ENCODE data around the gene TMEM201.

Gene TMEM201

DNA sequence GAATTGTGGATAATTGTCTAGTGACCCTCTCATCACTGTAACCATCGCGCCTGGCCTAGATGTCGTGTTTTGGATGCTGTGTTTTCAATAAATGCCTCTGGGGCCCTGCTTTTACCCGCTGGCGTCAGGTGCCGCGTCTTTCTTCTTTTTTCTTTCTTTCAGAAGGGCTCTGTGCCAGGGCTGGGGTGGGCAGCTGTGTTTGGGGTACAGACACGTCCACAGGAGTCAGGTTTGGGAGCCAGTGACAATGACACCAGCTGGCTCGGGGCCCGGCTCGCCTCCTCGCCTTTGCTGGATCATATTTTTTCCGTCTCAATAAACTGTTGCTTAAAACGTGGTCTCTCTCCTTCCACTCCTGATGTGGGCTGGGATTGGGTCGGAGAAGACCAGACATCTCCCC lies 16.1 kb downstream of the TMEM201 start:
- Histone ChIP-seq H3K4me3 (ENCODE audit: low read depth in 1 of 2, low read length in 2 of 2) (no peak overlapping the region), H3K9ac (ENCODE audit: low read depth, low read length) (no peak overlapping the region), H3K79me2 (ENCODE audit: insufficient read depth, low read length) (no peaks in the 10 kb centered on the region; the same call in 1 of the 2 replicates), H3K4me1 (ENCODE audit: insufficient read depth, low read length) (no peaks in the 10 kb centered on the region), H3K9me3 (ENCODE audit: insufficient read depth, low read length, severe bottlenecking) (no peaks in the 10 kb centered on the region), H3K36me3 (ENCODE audit: insufficient read depth, low read length) (peaks cover 99% of the 10 kb centered on the region), H4K20me1 (ENCODE audit: insufficient read depth, low read length) (peaks cover 37% of the 10 kb centered on the region), H3K27me3 (ENCODE audit: insufficient read depth, low read length, poor library complexity) (no peaks in the 10 kb centered on the region), H3K27ac (ENCODE audit: low read length) (no peak overlapping the region), H3K4me2 (ENCODE audit: insufficient read depth, low read length) (no peak overlapping the region), H2AFZ (ENCODE audit: low read depth, low read length) (no peak overlapping the region)
- no peak for ATAC-seq (ENCODE audit: insufficient read depth, low read depth)
- no peak for TF ChIP-seq EZH2 (IDR thresholded peaks at IDR 0.05; ENCODE audit: borderline replicate concordance, low read depth, low read length, severe bottlenecking)
- DNase-seq: no peak

- no peaks in the 10 kb centered on the region; the same call in 1 of the 2 replicates for H3K79me2 ChIP-seq (ENCODE audit: insufficient read depth, low read length)
- no peak overlapping the region for H3K9ac ChIP-seq (ENCODE audit: low read depth, low read length)
- no peak for TF ChIP-seq EZH2 (IDR thresholded peaks at IDR 0.05; ENCODE audit: borderline replicate concordance, low read depth, low read length, severe bottlenecking)
- TF ChIP-seq, protein P1, sequence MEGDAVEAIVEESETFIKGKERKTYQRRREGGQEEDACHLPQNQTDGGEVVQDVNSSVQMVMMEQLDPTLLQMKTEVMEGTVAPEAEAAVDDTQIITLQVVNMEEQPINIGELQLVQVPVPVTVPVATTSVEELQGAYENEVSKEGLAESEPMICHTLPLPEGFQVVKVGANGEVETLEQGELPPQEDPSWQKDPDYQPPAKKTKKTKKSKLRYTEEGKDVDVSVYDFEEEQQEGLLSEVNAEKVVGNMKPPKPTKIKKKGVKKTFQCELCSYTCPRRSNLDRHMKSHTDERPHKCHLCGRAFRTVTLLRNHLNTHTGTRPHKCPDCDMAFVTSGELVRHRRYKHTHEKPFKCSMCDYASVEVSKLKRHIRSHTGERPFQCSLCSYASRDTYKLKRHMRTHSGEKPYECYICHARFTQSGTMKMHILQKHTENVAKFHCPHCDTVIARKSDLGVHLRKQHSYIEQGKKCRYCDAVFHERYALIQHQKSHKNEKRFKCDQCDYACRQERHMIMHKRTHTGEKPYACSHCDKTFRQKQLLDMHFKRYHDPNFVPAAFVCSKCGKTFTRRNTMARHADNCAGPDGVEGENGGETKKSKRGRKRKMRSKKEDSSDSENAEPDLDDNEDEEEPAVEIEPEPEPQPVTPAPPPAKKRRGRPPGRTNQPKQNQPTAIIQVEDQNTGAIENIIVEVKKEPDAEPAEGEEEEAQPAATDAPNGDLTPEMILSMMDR (IDR thresholded peaks at IDR 0.05; ENCODE audit: borderline replicate concordance, extremely low read depth, low read length, poor library complexity, severe bottlenecking): no peak
- no peaks in the 10 kb centered on the region for H3K4me1 ChIP-seq (ENCODE audit: insufficient read depth, low read length)
- no peak overlapping the region for H3K4me2 ChIP-seq (ENCODE audit: insufficient read depth, low read length)
- DNase-seq (no peak), ATAC-seq (ENCODE audit: insufficient read depth, low read depth) (no peak)
- H3K4me3 ChIP-seq (ENCODE audit: low read depth in 1 of 2, low read length in 2 of 2): no peak overlapping the region
- peaks cover 99% of the 10 kb centered on the region for H3K36me3 ChIP-seq (ENCODE audit: insufficient read depth, low read length)
- no peak overlapping the region for H3K27ac ChIP-seq (ENCODE audit: low read length)
- H2AFZ ChIP-seq (ENCODE audit: low read depth, low read length): no peak overlapping the region
- H4K20me1 ChIP-seq (ENCODE audit: insufficient read depth, low read length): peaks cover 32% of the 10 kb centered on the region
- H3K27me3 ChIP-seq (ENCODE audit: insufficient read depth, low read length, poor library complexity): no peaks in the 10 kb centered on the region
- no peaks in the 10 kb centered on the region for H3K9me3 ChIP-seq (ENCODE audit: insufficient read depth, low read length, severe bottlenecking)
Measured at GRCh38 chr1:9605946-9606455, 17.3 kb downstream of the TMEM201 start.

DNA sequence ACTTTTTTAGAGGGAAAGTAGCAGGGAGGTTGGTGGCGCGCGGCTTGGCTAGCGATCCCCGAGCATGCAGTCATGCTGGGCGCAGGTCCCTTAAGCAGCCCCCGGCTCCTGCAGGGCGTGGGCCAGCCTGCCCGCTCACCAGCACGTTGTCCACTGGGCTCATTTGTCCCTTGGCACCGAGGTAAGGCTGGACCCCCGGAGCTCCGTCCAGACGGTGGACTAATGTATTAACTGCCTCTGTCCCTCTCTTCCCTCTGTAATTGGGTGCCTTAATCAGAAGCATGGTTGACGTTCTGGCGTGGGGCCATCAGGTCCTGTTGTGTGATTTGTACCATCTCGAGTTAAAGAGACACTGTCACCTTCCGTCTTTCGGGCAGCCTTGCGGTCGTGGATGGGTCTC lies 17.7 kb downstream of the TMEM201 start:
- no peak overlapping the region for H3K9ac ChIP-seq (ENCODE audit: low read depth, low read length)
- TF ChIP-seq, protein P1 (IDR thresholded peaks at IDR 0.05; ENCODE audit: borderline replicate concordance, extremely low read depth, low read length, poor library complexity, severe bottlenecking): no peak
- no peak for TF ChIP-seq EZH2 (IDR thresholded peaks at IDR 0.05; ENCODE audit: borderline replicate concordance, low read depth, low read length, severe bottlenecking)
- no peaks in the 10 kb centered on the region for H3K27me3 ChIP-seq (ENCODE audit: insufficient read depth, low read length, poor library complexity)
- no peak overlapping the region for H3K4me2 ChIP-seq (ENCODE audit: insufficient read depth, low read length)
- peaks cover 99% of the 10 kb centered on the region for H3K36me3 ChIP-seq (ENCODE audit: insufficient read depth, low read length)
- no peaks in the 10 kb centered on the region; the same call in 1 of the 2 replicates for H3K79me2 ChIP-seq (ENCODE audit: insufficient read depth, low read length)
- no peak overlapping the region for H3K4me3 ChIP-seq (ENCODE audit: low read depth in 1 of 2, low read length in 2 of 2)
- H2AFZ ChIP-seq (ENCODE audit: low read depth, low read length): no peak overlapping the region
- no peak overlapping the region for H3K27ac ChIP-seq (ENCODE audit: low read length)
- ATAC-seq (ENCODE audit: insufficient read depth, low read depth): no peak
- no peak for DNase-seq
- no peaks in the 10 kb centered on the region for H3K9me3 ChIP-seq (ENCODE audit: insufficient read depth, low read length, severe bottlenecking)
- H4K20me1 ChIP-seq (ENCODE audit: insufficient read depth, low read length): peaks cover 29% of the 10 kb centered on the region
- no peaks in the 10 kb centered on the region for H3K4me1 ChIP-seq (ENCODE audit: insufficient read depth, low read length)

DNA sequence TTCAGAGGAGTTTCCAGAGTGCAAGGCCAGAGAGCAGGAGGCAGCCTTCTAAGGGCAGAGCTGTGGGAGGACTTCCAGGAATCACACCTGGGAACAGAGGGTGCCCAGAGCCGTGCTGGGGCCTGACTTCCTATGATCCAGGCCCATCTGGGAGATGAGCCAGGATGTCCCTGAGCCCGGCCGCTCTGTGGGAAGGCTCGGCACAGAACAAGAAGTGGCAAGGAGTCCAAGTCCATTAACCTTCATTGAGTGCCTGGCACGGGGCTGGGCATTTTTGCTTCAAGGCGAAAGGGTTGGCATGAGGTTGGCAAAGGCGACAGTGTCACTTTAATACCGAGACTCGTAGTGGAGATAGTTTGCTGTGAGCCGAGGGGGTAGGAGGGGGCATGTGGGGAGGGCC lies 18.2 kb downstream of the TMEM201 start:
- Histone ChIP-seq H2AFZ (ENCODE audit: low read depth, low read length) (no peak overlapping the region), H3K4me2 (ENCODE audit: insufficient read depth, low read length) (no peak overlapping the region), H3K27ac (ENCODE audit: low read length) (no peak overlapping the region), H3K9me3 (ENCODE audit: insufficient read depth, low read length, severe bottlenecking) (no peaks in the 10 kb centered on the region), H3K79me2 (ENCODE audit: insufficient read depth, low read length) (no peaks in the 10 kb centered on the region; the same call in 1 of the 2 replicates), H3K9ac (ENCODE audit: low read depth, low read length) (no peak overlapping the region), H4K20me1 (ENCODE audit: insufficient read depth, low read length) (peaks cover 29% of the 10 kb centered on the region), H3K4me1 (ENCODE audit: insufficient read depth, low read length) (no peaks in the 10 kb centered on the region), H3K36me3 (ENCODE audit: insufficient read depth, low read length) (peaks cover 99% of the 10 kb centered on the region), H3K4me3 (ENCODE audit: low read depth in 1 of 2, low read length in 2 of 2) (no peak overlapping the region), H3K27me3 (ENCODE audit: insufficient read depth, low read length, poor library complexity) (no peaks in the 10 kb centered on the region)
- DNase-seq (no peak), ATAC-seq (ENCODE audit: insufficient read depth, low read depth) (no peak)
- TF ChIP-seq, protein P1 (IDR thresholded peaks at IDR 0.05; ENCODE audit: borderline replicate concordance, extremely low read depth, low read length, poor library complexity, severe bottlenecking): no peak
- TF ChIP-seq EZH2 (IDR thresholded peaks at IDR 0.05; ENCODE audit: borderline replicate concordance, low read depth, low read length, severe bottlenecking): no peak

Data from DND-41 (cell line).